ENCODE data around the gene ZBED5. TPM values are rescaled to one million over a fixed set of nuclear protein-coding genes. Genes with fewer than 3 reads are reported as not detected.
"Not testable (repeated sequence)": the region's sequence is repeated elsewhere in the genome, so short reads cannot be mapped to it uniquely, and the experiment has no call there.

The ZBED5 gene
- polyA plus RNA-seq, 3 donors, result 99.6 to 104 (median 101) TPM

DNA sequence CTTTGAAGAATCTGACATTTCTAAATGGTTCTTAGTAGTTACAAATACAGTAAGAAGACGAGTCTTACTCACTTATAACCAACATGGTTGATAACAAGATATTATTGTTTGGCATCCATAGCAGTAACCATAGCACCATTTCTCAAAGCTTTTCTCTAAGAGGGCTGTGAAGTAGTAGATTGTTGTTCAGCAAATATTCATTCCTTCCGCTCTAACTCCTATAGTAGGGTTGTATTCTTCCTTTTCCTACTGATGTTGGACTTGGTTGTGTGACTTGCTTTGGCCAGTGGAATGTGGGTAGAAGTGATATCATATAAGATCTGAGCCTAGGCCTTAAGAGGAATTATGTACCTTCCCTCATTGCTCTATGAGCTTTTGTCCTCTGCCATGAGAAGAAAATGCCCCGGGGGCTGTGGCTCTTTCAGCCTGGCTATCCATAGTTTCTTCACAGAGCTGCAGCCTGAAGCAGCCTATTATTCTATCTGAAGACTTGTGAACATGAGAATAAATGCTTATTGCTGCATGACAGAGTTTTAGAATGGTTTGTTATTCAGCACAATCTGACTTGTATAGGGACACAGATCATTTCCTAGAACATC, 28.9 kb upstream of the ZBED5 start:
- no peak for DNase-seq

DNA sequence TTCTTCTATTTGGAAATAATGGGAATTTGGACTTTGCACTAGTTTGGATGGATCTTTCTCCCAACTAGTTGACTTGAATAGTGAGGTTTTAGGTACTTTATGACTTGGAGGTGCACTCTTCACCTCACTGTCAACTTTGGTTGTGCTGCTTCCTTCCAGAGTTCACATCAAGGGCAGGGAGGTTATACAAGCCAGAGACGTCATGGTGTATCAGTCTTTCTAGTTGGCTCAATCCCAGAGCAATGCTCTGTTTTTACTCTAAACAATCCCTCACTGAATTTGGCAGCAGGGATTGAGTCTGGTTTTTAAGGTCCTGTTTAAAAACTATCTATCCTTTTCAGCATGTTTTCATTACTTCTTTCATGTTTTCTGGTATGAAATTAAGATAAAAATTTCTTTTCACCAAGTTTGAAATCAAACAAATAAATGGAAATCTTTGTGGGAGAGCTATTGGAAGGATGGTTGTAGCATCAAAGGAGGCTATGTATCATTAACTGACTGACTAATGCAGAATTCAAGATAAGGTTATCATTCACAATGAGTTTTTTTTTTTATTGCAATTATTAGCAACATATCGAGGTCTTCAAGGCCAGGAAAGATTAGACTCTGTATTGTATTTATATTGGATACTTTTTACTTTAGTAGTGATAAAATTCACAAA, 28.0 kb upstream of the ZBED5 start:
- no peak for DNase-seq

DNA sequence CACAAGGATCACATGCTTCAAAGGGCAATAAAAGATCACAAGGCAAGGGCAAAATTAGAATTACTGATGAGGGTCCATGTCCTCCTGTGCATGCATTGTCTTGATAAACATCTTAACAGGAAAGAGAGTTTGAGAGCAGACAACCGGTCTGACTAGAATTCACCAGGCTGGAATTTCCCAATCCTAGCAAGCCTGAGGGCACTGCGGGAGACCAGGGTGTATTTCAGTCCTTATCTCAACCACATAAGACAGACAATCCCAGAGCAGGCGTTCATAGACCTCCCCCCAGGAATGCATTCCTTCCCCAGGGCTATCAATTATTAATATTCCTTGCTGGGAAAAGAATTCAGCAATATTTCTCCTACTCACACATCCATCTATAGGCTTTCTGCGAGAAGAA, 26.4 kb upstream of the ZBED5 start:
- not testable (repeated sequence) for DNase-seq

DNA sequence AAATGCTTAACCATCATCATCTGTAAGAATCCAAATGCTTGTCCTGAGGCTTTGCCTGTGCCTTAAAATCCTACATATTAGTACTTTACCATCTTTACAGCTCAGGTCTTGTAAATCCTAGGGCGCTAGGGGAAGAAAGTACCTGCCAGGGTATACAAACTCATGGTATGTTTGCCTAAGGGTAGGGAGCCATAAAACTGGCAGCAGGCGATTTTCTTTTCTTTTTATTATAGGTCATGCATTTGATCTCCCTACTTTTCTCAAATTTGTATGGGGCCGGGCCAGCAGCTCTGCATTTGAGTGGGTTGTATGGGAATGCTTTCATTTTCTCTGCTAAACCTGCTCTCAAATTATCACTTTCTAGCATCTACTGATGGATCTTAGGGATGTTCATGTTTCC, 24.0 kb upstream of the ZBED5 start:
- no peak for DNase-seq

DNA sequence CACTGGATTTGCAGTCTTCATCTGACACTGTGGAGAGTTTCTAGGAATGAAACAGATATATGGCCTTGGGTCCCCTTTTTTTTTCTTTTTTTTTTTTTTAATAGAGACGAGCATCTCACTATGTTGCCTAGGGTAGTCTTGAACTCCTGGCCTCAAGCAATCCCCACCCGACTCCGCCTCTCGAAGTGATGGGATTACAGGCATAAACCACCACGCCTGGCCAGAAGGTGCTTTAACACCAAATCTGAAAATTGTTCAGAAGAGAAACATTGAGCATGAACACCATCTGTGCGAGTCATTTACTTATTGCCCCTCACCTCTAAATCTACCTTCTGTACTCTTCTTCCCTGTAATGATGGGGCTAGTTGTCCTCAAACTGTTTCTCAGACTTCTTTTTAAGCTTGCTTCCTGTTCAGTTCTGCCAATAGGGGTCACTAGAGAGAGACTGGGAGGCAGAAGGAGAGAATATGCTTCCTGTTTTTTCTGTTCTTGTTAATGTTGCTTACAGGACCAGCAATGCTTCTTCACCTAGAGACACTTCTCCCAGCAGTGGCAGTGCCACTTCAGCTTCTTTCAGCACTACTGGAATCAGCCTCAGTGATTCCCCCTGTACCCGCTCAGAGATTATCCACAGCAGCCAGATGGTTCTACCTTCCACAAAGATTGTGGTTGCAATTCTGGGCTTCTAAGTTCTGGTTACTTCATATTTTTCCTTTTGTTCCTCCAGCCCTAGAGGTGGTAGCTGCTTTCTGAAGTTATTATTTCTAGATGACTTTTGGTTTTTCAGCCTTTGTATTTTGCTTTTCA, 20.8 kb upstream of the ZBED5 start:
- DNase-seq, result peak; percentile 37

DNA sequence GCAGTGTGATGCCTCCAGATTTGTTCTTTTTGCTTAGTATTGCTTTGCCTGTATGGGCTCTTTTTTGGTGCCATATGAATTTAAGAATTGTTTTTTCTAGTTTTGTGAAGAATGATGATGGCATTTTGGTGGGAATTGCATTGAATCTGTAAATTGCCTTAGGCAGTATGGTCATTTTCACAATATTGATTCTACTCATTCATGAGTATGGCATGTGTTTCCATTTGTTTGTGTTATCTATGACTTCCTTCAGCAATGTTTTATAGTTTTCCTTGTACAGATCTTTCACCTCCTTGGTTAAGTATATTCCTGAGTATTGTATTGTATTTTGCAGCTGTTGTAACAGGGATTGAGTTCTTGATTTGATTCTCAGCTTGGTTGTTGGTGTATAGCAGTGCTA, 18.3 kb upstream of the ZBED5 start:
- DNase-seq, result no peak

DNA sequence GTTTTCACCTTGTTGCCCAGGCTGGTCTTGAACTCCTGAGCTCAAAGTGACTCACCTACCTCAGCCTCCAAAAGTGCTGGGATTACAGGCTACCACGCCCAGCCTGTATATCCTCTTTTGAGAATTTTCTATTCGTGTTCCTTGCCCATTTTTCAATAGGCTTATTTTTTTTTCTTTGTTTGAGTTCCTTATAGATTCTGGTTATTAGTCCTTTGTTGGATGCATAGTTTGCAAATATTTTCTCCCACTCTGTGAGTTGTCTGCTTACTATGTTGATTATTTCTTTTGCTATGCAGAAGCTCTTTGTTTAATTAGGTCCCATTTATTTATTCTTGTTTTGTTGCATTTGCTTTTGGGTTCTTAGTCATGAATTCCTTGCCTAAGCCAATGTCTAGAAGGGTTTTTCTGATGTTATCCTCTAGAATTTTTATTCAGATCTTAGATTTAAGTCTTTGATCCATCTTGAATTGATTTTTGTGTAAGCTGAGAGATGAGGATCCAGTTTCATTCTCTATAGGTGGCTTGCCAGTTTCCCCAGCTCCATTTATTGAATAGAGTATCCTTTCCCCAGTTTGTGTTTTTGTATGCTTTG, 17.7 kb upstream of the ZBED5 start:
- DNase-seq, result no peak

DNA sequence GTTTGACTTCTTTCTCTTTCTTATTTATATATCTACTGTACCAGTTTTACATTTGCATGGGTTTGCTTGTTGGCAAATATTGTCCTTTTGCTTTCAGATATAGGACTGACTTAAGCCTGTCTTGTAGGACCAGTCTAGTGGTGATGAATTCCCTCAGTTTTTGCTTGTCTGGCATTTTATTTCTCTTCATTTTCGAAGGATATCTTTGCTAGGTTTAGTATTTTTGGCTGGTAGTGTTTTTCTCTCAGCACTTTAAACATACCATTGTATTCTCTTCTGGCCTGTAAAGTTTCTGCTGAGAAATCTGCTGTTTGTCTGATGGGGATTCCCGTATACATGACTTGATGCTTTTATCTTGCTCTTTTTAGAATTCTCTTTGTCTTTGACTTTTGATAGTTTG, 14.2 kb upstream of the ZBED5 start:
- DNase-seq, result no peak

DNA sequence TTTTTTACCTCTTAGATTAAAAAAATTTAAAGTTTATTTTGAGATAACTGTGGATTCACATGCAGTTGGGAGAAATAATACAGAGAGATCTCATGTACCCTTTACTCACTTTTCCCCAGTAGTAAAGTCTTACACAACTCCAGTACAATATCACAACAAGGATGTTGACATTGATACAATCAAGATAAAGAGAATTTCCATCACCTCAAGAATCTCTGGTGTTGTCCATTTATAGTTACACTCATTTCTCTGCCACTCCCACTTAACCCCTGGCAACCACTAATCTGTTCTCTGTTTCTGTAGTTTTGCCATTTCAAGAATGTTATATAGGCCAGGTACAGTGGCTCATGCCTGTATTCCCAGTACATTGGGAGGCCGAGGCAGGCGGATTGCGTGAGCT, 10.5 kb upstream of the ZBED5 start:
- no peak for DNase-seq

DNA sequence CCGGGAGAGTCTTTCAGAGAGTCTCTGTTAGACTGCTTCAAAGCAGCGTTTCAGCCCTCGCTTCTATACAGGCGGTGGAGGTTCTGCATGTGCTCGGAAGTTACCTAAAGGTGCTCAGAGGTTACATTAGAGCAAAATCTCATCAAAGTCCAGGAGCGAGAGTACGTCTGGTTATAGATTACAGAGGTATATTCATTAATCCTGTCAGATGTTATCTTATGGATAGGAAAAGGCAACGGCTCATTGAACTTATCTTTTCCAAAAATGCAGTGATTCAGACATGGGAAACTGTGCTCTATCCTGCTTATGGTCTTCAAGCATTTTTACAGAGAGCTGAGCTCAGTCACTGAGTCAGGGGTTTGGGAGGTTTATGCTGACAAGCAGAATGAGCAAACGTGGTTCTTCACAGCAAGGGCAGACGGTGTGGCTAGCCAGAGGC, 9.1 kb upstream of the ZBED5 start:
- no peak for DNase-seq

DNA sequence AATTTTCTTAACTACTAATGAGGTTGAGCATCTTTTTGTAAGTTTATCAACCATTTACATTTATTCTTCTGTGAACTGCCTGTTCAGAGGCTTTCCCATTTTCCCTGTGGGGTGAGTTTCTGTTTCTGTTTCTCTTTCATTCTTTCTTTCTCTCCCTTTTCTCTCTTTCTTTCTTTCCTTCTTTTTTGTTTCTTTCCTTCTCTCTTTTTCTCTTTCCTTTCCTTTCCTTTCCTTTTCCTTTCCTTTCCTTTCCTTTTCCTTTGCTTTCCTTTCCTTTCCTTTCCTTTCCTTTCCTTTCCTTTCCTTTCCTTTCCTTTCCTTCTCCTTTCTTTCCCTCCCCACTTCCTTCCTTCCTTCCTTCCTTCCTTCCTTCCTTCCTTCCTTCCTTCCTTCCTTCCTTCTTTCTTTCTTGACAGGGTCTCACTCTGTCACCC, 8.0 kb upstream of the ZBED5 start:
- DNase-seq, result no peak

DNA sequence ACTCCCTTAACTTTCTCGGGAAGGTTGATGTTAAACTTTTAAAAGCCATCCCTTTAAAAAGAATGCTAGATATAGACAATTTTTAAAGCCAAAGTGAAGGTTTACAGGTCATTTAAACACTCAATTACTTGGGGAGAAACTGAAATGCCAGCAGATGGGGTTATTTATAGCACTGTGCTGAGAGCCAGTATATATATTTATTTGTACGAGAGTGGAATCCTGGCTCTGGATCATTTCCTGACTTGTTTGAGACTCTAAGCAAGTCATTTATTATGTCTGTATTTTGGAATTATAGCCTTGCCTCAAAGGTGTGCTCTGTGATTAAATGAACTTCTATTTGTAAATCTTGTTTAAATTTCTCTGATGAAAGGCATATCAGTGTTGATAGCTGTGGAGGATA, 6.8 kb upstream of the ZBED5 start:
- DNase-seq, result no peak

DNA sequence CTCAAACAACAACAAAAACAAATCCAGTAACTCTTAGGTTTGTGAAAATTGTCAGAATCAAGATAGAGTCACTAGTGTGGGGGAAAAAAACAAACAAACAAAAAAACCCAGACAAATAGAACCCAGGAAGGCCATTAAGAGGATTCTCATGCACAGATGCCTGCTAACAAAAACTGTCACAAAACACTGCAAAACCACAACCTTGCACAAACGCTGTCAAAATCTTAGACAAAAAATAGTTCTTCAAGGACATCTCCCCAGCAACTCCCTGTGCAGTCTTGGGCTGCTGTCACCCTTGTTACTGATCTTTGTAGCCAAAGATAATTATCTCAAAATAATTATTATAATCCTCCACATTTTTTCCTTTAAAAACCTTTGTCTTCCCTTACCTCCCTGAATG, 4.6 kb upstream of the ZBED5 start:
- DNase-seq, result no peak

DNA sequence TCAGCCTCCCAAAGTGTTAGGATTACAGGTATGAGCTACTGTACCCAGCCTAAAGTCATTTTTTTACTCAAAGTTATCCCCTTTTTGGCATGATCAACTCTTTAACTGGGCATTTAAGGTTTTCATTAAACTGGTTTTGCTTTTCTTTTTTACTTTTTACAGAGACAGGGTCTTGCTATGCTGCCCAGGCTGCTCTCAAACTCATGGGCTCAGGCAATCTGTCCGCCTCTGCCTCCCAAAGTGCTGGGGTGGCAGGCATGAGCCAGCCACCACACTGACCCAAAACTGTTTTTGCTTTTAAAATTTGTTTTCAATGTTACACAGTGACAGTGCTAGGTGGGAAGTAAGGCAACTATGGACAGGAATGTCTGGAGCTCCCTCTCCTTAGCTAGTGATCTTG, 3.9 kb upstream of the ZBED5 start:
- DNase-seq, result no peak

DNA sequence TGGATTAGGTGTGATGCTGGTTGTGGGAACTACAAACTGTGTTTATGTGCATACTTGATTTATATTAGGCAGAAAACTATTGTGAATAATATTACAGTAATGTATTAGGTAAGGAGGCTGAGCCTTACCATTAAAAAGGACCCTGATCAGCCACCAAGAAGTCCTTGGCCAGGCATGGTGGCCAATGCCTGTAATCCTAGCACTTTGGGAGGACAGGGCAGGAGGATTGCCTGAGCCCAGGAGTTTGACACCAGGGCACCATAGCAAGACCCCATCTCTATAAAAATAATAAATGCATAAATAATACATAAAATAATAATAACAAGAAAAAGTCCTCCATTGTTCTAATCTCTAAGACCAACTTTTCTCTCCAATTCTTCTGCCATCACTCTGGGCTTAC, 3.2 kb upstream of the ZBED5 start:
- DNase-seq, result no peak

DNA sequence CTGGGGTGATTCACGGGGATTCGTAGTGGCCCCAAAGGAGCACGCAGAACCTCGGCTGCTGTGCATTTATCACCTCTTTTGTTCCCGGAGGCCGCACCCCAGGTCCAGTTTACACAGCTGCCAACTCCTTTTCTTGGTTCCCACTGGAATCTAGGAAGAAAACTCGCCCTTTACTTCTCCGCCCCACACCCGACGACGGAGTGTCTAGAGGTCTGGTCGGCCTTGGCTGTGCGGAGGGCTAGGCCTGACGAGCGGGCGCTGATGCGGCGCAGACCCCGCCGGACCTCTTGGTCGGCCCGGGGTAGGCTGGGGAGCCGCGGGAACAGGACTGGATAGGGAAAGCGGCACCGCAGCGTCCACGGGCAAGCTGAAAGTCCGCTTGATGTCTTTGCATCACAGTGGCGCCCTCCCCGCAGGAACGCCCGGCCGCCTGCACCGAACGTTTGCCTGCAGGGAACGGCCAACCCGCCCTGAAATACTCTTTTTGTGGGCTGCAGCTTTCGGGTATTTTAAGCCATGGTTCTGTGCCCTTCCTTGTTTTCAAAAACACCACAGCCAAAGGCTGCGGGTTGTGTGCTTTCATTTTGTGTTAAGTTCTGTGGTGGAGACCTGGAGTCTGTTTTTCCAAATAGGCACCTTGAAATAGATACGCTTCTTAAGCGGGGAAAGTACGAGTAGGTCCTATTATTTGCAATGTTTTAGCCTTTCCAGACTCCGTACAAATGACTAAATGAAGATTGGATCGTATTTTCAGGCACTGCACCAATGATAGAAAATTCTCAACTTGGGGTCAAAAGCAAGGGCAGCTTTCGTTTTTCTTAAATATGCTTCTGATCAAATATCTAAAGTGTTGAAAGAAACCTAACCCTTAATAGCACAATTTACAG, 829 bp upstream of the ZBED5 start:
- peak; percentile 69 for DNase-seq

DNA sequence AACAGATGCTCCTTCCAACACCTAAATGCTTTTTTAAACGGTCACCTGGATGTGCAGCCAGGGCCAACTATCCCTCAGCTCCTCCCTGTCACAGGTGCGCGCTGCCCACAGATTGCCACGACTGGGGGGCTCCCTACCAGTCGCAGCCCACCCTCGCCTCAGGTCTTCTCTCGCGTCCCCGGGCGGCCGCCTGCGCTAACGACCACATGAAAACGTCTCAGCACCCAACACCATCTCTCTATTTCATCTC, 469 bp downstream of the ZBED5 start:
- no peak for DNase-seq

DNA sequence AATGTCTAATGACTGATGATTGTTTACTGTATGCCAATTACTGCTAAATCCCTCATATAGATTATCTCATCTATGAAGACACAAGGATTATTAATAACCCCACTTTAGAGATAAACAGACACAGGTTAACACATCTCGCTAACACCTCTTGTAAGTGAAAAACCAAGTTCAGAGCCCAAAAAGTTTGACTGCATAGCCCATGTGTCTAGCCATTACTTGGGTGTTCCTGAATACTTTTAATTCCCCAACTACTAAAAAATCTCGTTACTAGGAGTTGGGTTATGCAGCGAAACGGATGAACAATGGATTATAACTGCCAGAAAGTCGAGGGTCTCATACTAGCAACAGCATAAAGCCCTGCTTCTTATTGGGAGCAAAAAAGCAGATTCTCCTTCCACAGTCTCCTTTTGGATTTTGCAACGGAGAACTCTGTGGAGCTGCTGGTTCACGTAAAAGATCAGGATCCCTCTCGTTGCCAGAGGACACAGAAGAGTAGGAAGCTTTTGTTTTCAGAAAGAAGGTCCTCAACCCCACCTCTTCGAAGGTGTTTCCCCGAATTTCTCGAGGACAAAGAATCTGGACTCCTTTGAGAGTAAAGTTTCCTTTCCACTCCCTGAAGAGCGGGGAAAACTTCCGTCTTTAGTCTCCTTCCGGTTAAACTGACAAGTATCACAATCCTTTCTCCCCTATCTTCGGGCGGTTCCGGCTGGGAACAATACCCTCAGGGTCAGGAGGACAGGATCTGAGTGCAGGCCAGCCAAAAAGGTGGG, 979 bp downstream of the ZBED5 start:
- peak; percentile 56 for DNase-seq

DNA sequence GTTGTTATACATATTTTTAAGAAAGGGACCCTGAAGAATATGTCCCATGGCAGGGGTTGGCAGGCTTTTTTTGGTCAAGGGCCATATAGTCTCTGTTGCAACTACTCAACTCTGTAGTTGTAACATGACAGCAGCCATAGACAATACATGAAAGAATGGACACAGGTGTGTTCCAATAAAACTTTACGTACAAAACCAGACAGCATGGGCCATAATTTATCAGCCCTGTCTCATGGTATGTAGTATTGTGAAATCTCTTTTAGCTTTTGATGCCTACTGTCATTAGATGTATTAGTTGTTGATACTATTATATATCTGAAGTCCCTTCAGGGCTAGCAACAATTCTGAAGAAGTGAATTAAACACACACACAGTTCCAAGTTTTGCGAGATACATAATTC, 2.6 kb downstream of the ZBED5 start:
- DNase-seq, result no peak

DNA sequence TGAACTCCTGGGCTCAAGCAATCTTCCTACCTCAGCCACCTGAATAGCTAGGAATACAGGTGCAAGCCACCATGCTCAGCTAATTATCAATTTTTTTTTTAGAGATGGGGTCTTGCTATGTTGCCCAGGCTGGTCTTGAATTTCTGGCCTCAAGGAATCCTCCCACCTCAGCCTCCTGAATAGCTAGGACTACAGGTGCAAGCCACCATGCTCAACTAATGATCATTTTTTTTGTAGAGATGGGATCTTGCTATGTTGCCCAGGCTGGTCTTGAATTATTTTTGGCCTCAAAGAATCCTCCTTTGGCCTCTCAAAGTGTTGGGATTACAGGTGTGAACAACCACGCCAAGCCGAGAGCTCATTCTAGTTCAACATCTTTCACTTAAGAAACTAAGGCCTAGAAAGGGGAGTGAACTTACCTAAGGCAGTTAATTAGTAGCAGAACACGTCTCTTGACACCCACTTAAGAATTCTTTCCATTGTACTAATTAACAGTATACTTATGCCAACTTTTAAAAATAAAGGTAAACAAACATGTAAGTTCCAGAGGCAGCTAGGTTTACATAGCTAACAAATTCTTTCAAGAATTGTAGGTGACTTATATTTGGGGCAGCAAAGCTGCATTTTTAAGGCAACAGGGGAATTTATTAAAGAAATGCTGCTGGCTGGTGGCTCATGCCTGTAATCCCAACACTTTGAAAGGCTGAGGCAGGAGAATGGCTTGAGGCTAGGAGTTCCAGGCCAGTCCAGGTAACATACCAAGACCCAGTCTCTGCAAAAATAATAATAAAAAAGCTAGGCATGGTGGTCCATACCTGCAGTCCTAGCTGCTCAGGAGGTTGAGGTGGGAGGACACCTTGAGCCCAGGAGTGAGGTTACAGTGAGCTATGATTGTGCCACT, 9.6 kb downstream of the ZBED5 start:
- DNase-seq, result no peak

Data from renal pelvis (tissue), 4 donors.